GM12878 (cell line): Measurements from ENCODE around the gene NCBP3. TPM values are rescaled to one million over a fixed set of nuclear protein-coding genes. Genes with fewer than 3 reads are reported as not detected.
A peak's percentile ranks its signal among the peaks of the same experiment; 100 is the strongest.

ENCODE experiments used
- ATAC-seq: fragments of 200-7000 bp; cut with Tn5 transposase; 3 replicates; pipeline ENCODE4 v1.9.1; 2020; ENCODE audit warnings: mild to moderate bottlenecking, moderate library complexity
- BruUV-seq: library from RNA; stranded (reverse); fragments of 400-500 nt; replicated peaks from 2 replicates; lab custom pipeline; 2021; lab: Mats Ljungman, UMichigan
- CTCF ChIA-PET: fragments of 300-600 bp; sonication (Branson Sonifier 250); formaldehyde crosslinking; extraction: SDS; loops from one replicate; lab custom pipeline; 2021; ENCODE audit warnings: inconsistent platforms; lab: Yijun Ruan, JAX
- POLR2A ChIA-PET: fragments of 350-600 bp; formaldehyde crosslinking; extraction: SDS; loops from one replicate; lab custom pipeline; 2021; ENCODE audit warnings: inconsistent platforms; lab: Charles Lee
- RAD21 ChIA-PET: fragments of 300-600 bp; sonication (Branson Sonifier 250); formaldehyde crosslinking; loops from one replicate; lab custom pipeline; 2023; ENCODE audit warnings: antibody characterized with exemption; ENCODE audit not compliant: unreplicated experiment; lab: Charles Lee
- SMC1A ChIA-PET: fragments of 300-600 bp; sonication (Branson Sonifier 250); formaldehyde crosslinking; loops from one replicate; lab custom pipeline; 2023; ENCODE audit not compliant: unreplicated experiment, uncharacterized antibody; lab: Charles Lee
- DNase-seq: peaks from one replicate; pipeline ENCODE4 v3.0.0-alpha.2; 2011; ENCODE audit warnings: low read depth, low spot score
- FAIRE-seq: peaks from 3 replicates; lab custom pipeline; 2011; peaks lifted over from hg19 to GRCh38; lab: Jason Lieb, UNC
- H2AFZ ChIP-seq: 2 replicates; pipeline ENCODE4 v1.6.0; 2011; ENCODE audit warnings: low read depth, low read length, control low read depth; ENCODE audit not compliant: control insufficient read depth
- H3K27ac ChIP-seq: 2 replicates; pipeline ENCODE4 v1.5.1; 2011; ENCODE audit warnings: control low read depth; ENCODE audit not compliant: control insufficient read depth, insufficient read depth
- H3K27me3 ChIP-seq, 2 experiments: replicated peaks in 1 of 2; 2 replicates each; pipeline versions ENCODE4 v1.6.0 to v1.6.1; 2011; ENCODE audit warnings: low read length in 1 of 2; ENCODE audit not compliant: control insufficient read depth in 2 of 2, insufficient read depth in 2 of 2
- H3K36me3 ChIP-seq, 2 experiments: 2 replicates each; pipeline ENCODE4 v1.5.1; 2011; ENCODE audit warnings: low read length in 1 of 2; ENCODE audit not compliant: control insufficient read depth in 2 of 2, insufficient read depth in 2 of 2
- H3K4me1 ChIP-seq: 2 replicates; pipeline ENCODE4 v1.6.1; 2011; ENCODE audit warnings: mild to moderate bottlenecking, low read length, moderate library complexity, mixed read lengths; ENCODE audit not compliant: control insufficient read depth, insufficient read depth
- H3K4me2 ChIP-seq: 2 replicates; pipeline ENCODE4 v1.6.0; 2011; ENCODE audit warnings: control low read depth; ENCODE audit not compliant: control insufficient read depth, insufficient read depth
- H3K4me3 ChIP-seq: fragments of 200-600 bp; sonication (generic); 2 replicates; pipeline ENCODE4 v1.5.1; 2016
- H3K79me2 ChIP-seq: 2 replicates; pipeline ENCODE4 v1.6.0; 2011; ENCODE audit warnings: low read length; ENCODE audit not compliant: control insufficient read depth, insufficient read depth
- H3K9ac ChIP-seq: 2 replicates; pipeline ENCODE4 v1.8.0; 2011; ENCODE audit warnings: low read length, control low read depth, mixed read lengths; ENCODE audit not compliant: control insufficient read depth, insufficient read depth
- H3K9me3 ChIP-seq: replicated peaks from 3 replicates; pipeline ENCODE4 v1.5.1; 2011; ENCODE audit warnings: mild to moderate bottlenecking, low read length; ENCODE audit not compliant: control insufficient read depth, insufficient read depth
- H4K20me1 ChIP-seq: 2 replicates; pipeline ENCODE4 v1.6.0; 2011; ENCODE audit not compliant: control insufficient read depth, insufficient read depth
- BCL3 ChIP-seq: IDR thresholded peaks from 2 replicates; pipeline ENCODE4 v1.6.1; 2011; ENCODE audit warnings: borderline replicate concordance, low read depth, mild to moderate bottlenecking, moderate library complexity, low read length; ENCODE audit not compliant: insufficient read depth, poor library complexity, severe bottlenecking
- BHLHE40 ChIP-seq, 2 experiments: fragments of 450-650 bp in 1 of 2; IDR thresholded peaks; 2 replicates each; pipeline ENCODE4 v1.6.1; 2011 to 2017; ENCODE audit warnings: low read depth in 2 of 2, borderline replicate concordance in 1 of 2, improper control_type of control experiment in 1 of 2, low read length in 1 of 2, mild to moderate bottlenecking in 1 of 2
- PAX5 ChIP-seq: IDR thresholded peaks from 2 replicates; pipeline ENCODE4 v1.6.1; 2011; ENCODE audit warnings: low read depth, low read length, borderline replicate concordance
- PAX8 ChIP-seq: fragments of 450-650 bp; IDR thresholded peaks from 2 replicates; pipeline ENCODE4 v1.6.1; 2017; ENCODE audit warnings: mild to moderate bottlenecking, moderate library complexity
- POLR2A ChIP-seq: IDR thresholded peaks from 2 replicates; pipeline ENCODE4 v1.6.1; 2011; ENCODE audit warnings: low read depth, mild to moderate bottlenecking, low read length
- TCF12 ChIP-seq: IDR thresholded peaks from 2 replicates; pipeline ENCODE4 v1.6.1; 2011; ENCODE audit warnings: low read depth, mild to moderate bottlenecking, low read length
- ZNF274 ChIP-seq: IDR thresholded peaks from one replicate; pipeline ENCODE4 v1.8.0; 2011; ENCODE audit not compliant: insufficient read length, insufficient read depth
- WGBS: methylation state at CpG from one replicate; pipeline ENCODE4 v1.1.6; 2016; ENCODE audit warnings: low lambda C conversion rate; ENCODE audit not compliant: insufficient replicate concordance, insufficient coverage; ENCODE audit errors: missing lambda C conversion rate; 5-methylcytosine and 5-hydroxymethylcytosine counted together
- in situ Hi-C: fragments of 300-500 bp; cut with MboI; formaldehyde crosslinking; loops from 9 replicates; pipeline ENCODE4 v1.14.3; 2018; ENCODE audit warnings: mixed read lengths
- intact Hi-C: fragments of 100-400 bp; cut with micrococcal nuclease; formaldehyde crosslinking; loops from one replicate; pipeline ENCODE4 v1.14.2; 2022; ENCODE audit not compliant: unreplicated experiment
- polyA plus RNA-seq, 11 experiments: library from polyadenylated mRNA; depleted of rRNA in 4 of 11; unstranded in 6 of 11; stranded (reverse) in 5 of 11; fragments of >200 nt; fragmentation: Nextera tagmentation in 4 of 11; fragmentation: Illumina TruSeq in 1 of 11; extraction: Ambion mirVana in 4 of 11; extraction: Trizol in 1 of 11; gene quantifications; 1 replicate in 1 of 11; 2 replicates in 10 of 11; pipeline versions ENCODE4 v1.2.1 to v1.2.3, GENCODE V29; 2011 to 2016; ENCODE audit warnings: inconsistent platforms in 2 of 11, missing spikeins in 2 of 11, low read depth in 1 of 11
- total RNA-seq, 4 experiments: library from RNA; depleted of rRNA in 3 of 4; stranded (reverse); fragments of >200 nt in 3 of 4; fragmentation: Illumina TruSeq in 1 of 4; extraction: Trizol in 1 of 4; gene quantifications; 2 replicates each; pipeline versions ENCODE4 v1.2.1 to v1.2.3, GENCODE V29; 2013 to 2021
- TF ChIP-seq, protein P1 (sequence below): fragments of 450-650 bp; IDR thresholded peaks from 2 replicates; pipeline ENCODE4 v1.6.1; 2017; ENCODE audit warnings: antibody characterized with exemption, mild to moderate bottlenecking, moderate library complexity

NCBP3 gene
- total and polyA plus RNA-seq, 10 of the 15 experiments (the other 5 are each of a cell fraction or from before 2014, with no cell fraction given), result 5.2 to 32.0 (median 23.2) TPM

DNA sequence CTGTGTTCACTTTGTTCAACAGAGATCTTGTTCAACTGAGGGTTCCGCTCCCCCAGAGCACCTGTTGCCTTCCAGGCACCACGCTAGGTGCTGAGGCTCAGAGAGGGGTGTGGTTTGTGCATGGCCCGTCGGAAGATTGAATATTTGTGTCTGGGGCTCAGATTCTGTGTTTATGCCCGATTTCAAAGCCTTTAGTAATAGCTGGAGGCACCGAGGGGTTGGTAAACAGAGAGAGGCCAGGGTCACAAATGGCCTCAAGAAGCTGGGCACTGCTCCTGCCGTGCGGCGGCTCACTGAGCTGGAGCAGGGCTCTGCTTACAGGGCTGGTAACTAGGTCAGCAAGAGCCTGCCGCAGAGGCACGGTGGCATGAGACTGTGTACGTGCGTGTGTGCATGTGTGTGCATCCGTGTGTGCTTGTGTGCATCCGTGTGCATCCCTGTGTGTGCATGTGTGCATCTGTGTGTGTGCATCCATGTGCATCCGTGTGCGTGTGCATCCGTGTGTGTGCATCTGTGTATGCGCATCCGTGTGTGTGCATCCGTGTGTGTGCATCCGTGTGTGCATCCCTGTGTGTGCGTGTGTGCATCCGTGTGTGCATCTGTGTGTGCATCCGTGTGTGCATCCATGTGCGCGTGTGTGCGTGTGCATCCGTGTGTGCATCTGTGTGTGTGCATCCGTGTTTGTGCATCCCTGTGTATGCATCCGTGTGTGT lies 50.5 kb downstream of the NCBP3 start:
- POLR2A ChIA-PET, result no interaction called here
- DNase-seq (no peak), FAIRE-seq (no peak), ATAC-seq (peak; percentile 45)
- H3K9ac ChIP-seq, result no peak overlapping the region
- no peaks in the 10 kb centered on the region for H3K27me3 ChIP-seq
- in situ Hi-C loops, result no loop called here
- no peaks in the 10 kb centered on the region for H4K20me1 ChIP-seq
- H3K27ac ChIP-seq, result peak overlapping the region; percentile 63
- CTCF ChIA-PET, result interaction anchor here (1.6 to 2.2 kb wide), 3 partner anchors 31 to 58 kb away, joined by 6 to 13 read pairs (median 9); no protein-coding TSS in a partner anchor
- intact Hi-C loops, result loop anchor here (1.0 to 5.0 kb wide), 3 partner anchors 32 to 103 kb away; no protein-coding TSS in a partner anchor
- TF ChIP-seq PAX8 (peak; percentile 81; the same call in 1 of the 2 replicates), BHLHE40 (IDR thresholded peaks at IDR 0.05; ENCODE audit: borderline replicate concordance in 1 of 2, low read depth in 2 of 2, low read length in 1 of 2) (peak in 1 of 2 experiments; percentile 33; a peak in 1 of 4 replicates), PAX5 (peak; percentile 85), BCL3 (peak; percentile 82), TCF12 (0 out of 2 replicates have a peak, but pooled peaks have one; percentile 7), ZNF274 (no peak), POLR2A (0 out of 2 replicates have a peak, but pooled peaks have one; percentile 5)
- TF ChIP-seq, protein P1, sequence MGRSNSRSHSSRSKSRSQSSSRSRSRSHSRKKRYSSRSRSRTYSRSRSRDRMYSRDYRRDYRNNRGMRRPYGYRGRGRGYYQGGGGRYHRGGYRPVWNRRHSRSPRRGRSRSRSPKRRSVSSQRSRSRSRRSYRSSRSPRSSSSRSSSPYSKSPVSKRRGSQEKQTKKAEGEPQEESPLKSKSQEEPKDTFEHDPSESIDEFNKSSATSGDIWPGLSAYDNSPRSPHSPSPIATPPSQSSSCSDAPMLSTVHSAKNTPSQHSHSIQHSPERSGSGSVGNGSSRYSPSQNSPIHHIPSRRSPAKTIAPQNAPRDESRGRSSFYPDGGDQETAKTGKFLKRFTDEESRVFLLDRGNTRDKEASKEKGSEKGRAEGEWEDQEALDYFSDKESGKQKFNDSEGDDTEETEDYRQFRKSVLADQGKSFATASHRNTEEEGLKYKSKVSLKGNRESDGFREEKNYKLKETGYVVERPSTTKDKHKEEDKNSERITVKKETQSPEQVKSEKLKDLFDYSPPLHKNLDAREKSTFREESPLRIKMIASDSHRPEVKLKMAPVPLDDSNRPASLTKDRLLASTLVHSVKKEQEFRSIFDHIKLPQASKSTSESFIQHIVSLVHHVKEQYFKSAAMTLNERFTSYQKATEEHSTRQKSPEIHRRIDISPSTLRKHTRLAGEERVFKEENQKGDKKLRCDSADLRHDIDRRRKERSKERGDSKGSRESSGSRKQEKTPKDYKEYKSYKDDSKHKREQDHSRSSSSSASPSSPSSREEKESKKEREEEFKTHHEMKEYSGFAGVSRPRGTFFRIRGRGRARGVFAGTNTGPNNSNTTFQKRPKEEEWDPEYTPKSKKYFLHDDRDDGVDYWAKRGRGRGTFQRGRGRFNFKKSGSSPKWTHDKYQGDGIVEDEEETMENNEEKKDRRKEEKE, result no peak
- H3K4me1 ChIP-seq, result peaks cover 48% of the 10 kb centered on the region
- BruUV-seq, result no TSS peak
- no peaks in the 10 kb centered on the region for H3K36me3 ChIP-seq
- WGBS, result 7% methylated on average over 31 of the region's 31 CpGs
- no peaks in the 10 kb centered on the region for H3K79me2 ChIP-seq
- peak overlapping the region; percentile 74 for H2AFZ ChIP-seq
- no peak overlapping the region for H3K4me3 ChIP-seq
- RAD21 ChIA-PET, result interaction anchor here (1.4 to 2.1 kb wide), 2 partner anchors 58 to 72 kb away, joined by 3 to 21 read pairs; partner anchors contain the start of gene HASPIN
- no peaks in the 10 kb centered on the region; the same call in 2 of the 3 replicates for H3K9me3 ChIP-seq
- SMC1A ChIA-PET, result interaction anchor here (1.0 to 3.4 kb wide), 5 partner anchors 9 to 57 kb away, joined by 3 to 19 read pairs (median 4); no protein-coding TSS in a partner anchor
- H3K4me2 ChIP-seq, result peak overlapping the region; percentile 49
